NCI-H460 (cell line): ENCODE measurements around the gene EFNA2. TPM values are rescaled to one million over a fixed set of nuclear protein-coding genes. Genes with fewer than 3 reads are reported as not detected.
A peak's percentile ranks its signal among the peaks of the same experiment; 100 is the strongest.

Experiments used
- DNase-seq: peaks from one replicate; pipeline ENCODE4 v3.0.0-alpha.2; 2016; ENCODE audit warnings: low read depth; ENCODE audit errors: extremely low read depth
- total RNA-seq: library from RNA; depleted of rRNA; stranded (reverse); fragments of >200 nt; shearing (Covaris generic); gene quantifications from 2 replicates; pipeline ENCODE4 v1.2.3, GENCODE V29; 2014

EFNA2 gene
- total RNA-seq, 1 experiment from 2014 or later: 0.62 TPM

- DNase-seq: no peak
Observed at GRCh38 chr19:1270213-1270853, 15.3 kb upstream of the EFNA2 start.

GRCh38 chr19:1270854-1271527 is 14.7 kb upstream of the EFNA2 start:
- no peak for DNase-seq

- DNase-seq: no peak
Observed at GRCh38 chr19:1271528-1272422, 13.9 kb upstream of the EFNA2 start.

- DNase-seq: no peak
Observed at GRCh38 chr19:1272423-1273262, 13.0 kb upstream of the EFNA2 start.

GRCh38 chr19:1273263-1274041 is 12.2 kb upstream of the EFNA2 start:
- DNase-seq: no peak

GRCh38 chr19:1274081-1274851 is 11.4 kb upstream of the EFNA2 start:
- no peak for DNase-seq

GRCh38 chr19:1274852-1275259 is 10.8 kb upstream of the EFNA2 start:
- DNase-seq: no peak

GRCh38 chr19:1275260-1275975 is 10.3 kb upstream of the EFNA2 start, which contains the start of gene FAM174C:
Gene FAM174C (plus strand): TSS chr19:1275530. CDS start chr19:1275550, 20 bp downstream.
- peak; percentile 92 for DNase-seq

GRCh38 chr19:1275976-1276627 is 9.6 kb upstream of the EFNA2 start:
- no peak for DNase-seq

GRCh38 chr19:1276628-1277022 is 9.0 kb upstream of the EFNA2 start:
- DNase-seq: no peak

- no peak for DNase-seq
Observed at GRCh38 chr19:1277061-1277460, 8.6 kb upstream of the EFNA2 start.

GRCh38 chr19:1278074-1278473 is 7.6 kb upstream of the EFNA2 start:
- no peak for DNase-seq

- DNase-seq: no peak
Observed at GRCh38 chr19:1278713-1279660, 6.7 kb upstream of the EFNA2 start.

- DNase-seq: peak; percentile 72
Observed at GRCh38 chr19:1279782-1280341, 5.8 kb upstream of the EFNA2 start.

- DNase-seq: no peak
Observed at GRCh38 chr19:1280636-1281568, 4.8 kb upstream of the EFNA2 start.
